GM23338 (cell line): ENCODE results near the gene PCOLCE2. TPM values are rescaled to one million over a fixed set of nuclear protein-coding genes. Genes with fewer than 3 reads are reported as not detected.

Experiments
- ATAC-seq: fragments of 200-7000 bp; cut with Tn5 transposase; 3 replicates; pipeline ENCODE4 v1.9.1; 2020
- DNase-seq: peaks from one replicate; pipeline ENCODE4 v3.0.0-alpha.2; 2015; ENCODE audit warnings: low spot score
- H2AFZ ChIP-seq: fragments of 200-600 bp; sonication (generic); 2 replicates; pipeline ENCODE4 v1.8.0; 2016; ENCODE audit warnings: antibody characterized with exemption, mild to moderate bottlenecking, moderate library complexity
- H3F3A ChIP-seq: fragments of 200-600 bp; sonication (generic); replicated peaks from 2 replicates; pipeline ENCODE4 v1.8.0; 2017; ENCODE audit warnings: antibody characterized with exemption, mixed run types, low read depth
- H3K27ac ChIP-seq: fragments of 200-600 bp; sonication (generic); 2 replicates; pipeline ENCODE4 v1.6.1; 2016; ENCODE audit warnings: low read depth
- H3K27me3 ChIP-seq: fragments of 200-600 bp; sonication (generic); 2 replicates; pipeline ENCODE4 v1.8.0; 2016; ENCODE audit warnings: mild to moderate bottlenecking, mixed run types, moderate library complexity; ENCODE audit not compliant: insufficient read depth
- H3K36me3 ChIP-seq: fragments of 200-600 bp; sonication (generic); 2 replicates; pipeline ENCODE4 v1.8.0; 2016; ENCODE audit warnings: mild to moderate bottlenecking; ENCODE audit not compliant: insufficient read depth
- H3K4me1 ChIP-seq: fragments of 200-600 bp; sonication (generic); 2 replicates; pipeline ENCODE4 v1.8.0; 2016; ENCODE audit warnings: mild to moderate bottlenecking, moderate library complexity; ENCODE audit not compliant: insufficient read depth
- H3K4me2 ChIP-seq: fragments of 200-600 bp; sonication (generic); 2 replicates; pipeline ENCODE4 v1.7.1; 2017; ENCODE audit warnings: mixed run types
- H3K4me3 ChIP-seq: fragments of 200-600 bp; sonication (generic); 2 replicates; pipeline ENCODE4 v1.6.1; 2016; ENCODE audit warnings: mixed run types
- H3K79me2 ChIP-seq: fragments of 200-600 bp; sonication (generic); replicated peaks from 2 replicates; pipeline ENCODE4 v1.8.0; 2017; ENCODE audit warnings: mild to moderate bottlenecking; ENCODE audit not compliant: insufficient read depth
- H3K9me2 ChIP-seq: fragments of 200-600 bp; sonication (generic); 2 replicates; pipeline ENCODE4 v1.8.0; 2017; ENCODE audit not compliant: insufficient read depth
- H4K20me1 ChIP-seq: fragments of 200-600 bp; sonication (generic); replicated peaks from 2 replicates; pipeline ENCODE4 v1.8.0; 2017; ENCODE audit warnings: mild to moderate bottlenecking; ENCODE audit not compliant: insufficient read depth
- H3K27ac Mint-ChIP-seq: 2 replicates; pipeline ENCODE4 v1.8.0; 2020; ENCODE audit warnings: inconsistent platforms, mild to moderate bottlenecking, moderate library complexity, mixed read lengths
- H3K27me3 Mint-ChIP-seq: 3 replicates; pipeline ENCODE4 v1.8.0; 2022; ENCODE audit warnings: low read depth, mild to moderate bottlenecking, moderate library complexity, mixed read lengths, inconsistent platforms; ENCODE audit not compliant: insufficient read depth, poor library complexity
- H3K36me3 Mint-ChIP-seq: 3 replicates; pipeline ENCODE4 v1.8.0; 2021; ENCODE audit warnings: low read depth, mild to moderate bottlenecking, inconsistent platforms, moderate library complexity, mixed read lengths
- H3K4me1 Mint-ChIP-seq: 3 replicates; pipeline ENCODE4 v1.8.0; 2020; ENCODE audit warnings: mild to moderate bottlenecking, inconsistent platforms, mixed read lengths
- H3K4me3 Mint-ChIP-seq: 3 replicates; pipeline ENCODE4 v1.8.0; 2021; ENCODE audit warnings: moderate library complexity, mild to moderate bottlenecking, inconsistent platforms, mixed read lengths
- H3K9me3 Mint-ChIP-seq: 3 replicates; pipeline ENCODE4 v1.8.0; 2020; ENCODE audit warnings: moderate library complexity, mild to moderate bottlenecking, inconsistent platforms, mixed read lengths
- CREB1 ChIP-seq: fragments of 250-450 bp; sonication (Bioruptor Pico); IDR thresholded peaks from 2 replicates; pipeline ENCODE4 v1.5.0; 2020; ENCODE audit warnings: low read depth, mild to moderate bottlenecking, moderate library complexity
- EZH2 ChIP-seq: fragments of 200-600 bp; sonication (generic); IDR thresholded peaks from one replicate; pipeline ENCODE4 v1.8.0; 2017; ENCODE audit warnings: antibody characterized with exemption, mild to moderate bottlenecking, low read depth; ENCODE audit not compliant: unreplicated experiment
- EZH2phosphoT487 ChIP-seq: fragments of 200-600 bp; sonication (generic); IDR thresholded peaks from one replicate; pipeline ENCODE4 v1.8.1; 2018; ENCODE audit warnings: antibody characterized with exemption; ENCODE audit not compliant: unreplicated experiment
- JUNB ChIP-seq: IDR thresholded peaks from one replicate; pipeline ENCODE4 v1.6.1; 2016; ENCODE audit warnings: antibody characterized with exemption; ENCODE audit not compliant: unreplicated experiment
- NANOG ChIP-seq: IDR thresholded peaks from 2 replicates; pipeline ENCODE4 v1.6.1; 2016; ENCODE audit warnings: antibody characterized with exemption, borderline replicate concordance
- POLR2AphosphoS5 ChIP-seq: IDR thresholded peaks from 2 replicates; pipeline ENCODE4 v1.6.1; 2016; ENCODE audit warnings: antibody characterized with exemption, low read depth
- REST ChIP-seq: IDR thresholded peaks from one replicate; pipeline ENCODE4 v1.6.1; 2018; ENCODE audit warnings: antibody characterized with exemption; ENCODE audit not compliant: unreplicated experiment
- STAT1 ChIP-seq: IDR thresholded peaks from one replicate; pipeline ENCODE4 v1.6.1; 2016; ENCODE audit warnings: antibody characterized with exemption; ENCODE audit not compliant: unreplicated experiment
- ZNF114 ChIP-seq: fragments of 250-450 bp; sonication (Bioruptor Pico); IDR thresholded peaks from 2 replicates; pipeline ENCODE4 v1.5.0; 2020; ENCODE audit warnings: mild to moderate bottlenecking, moderate library complexity
- ZNF331 ChIP-seq: fragments of 250-450 bp; sonication (Bioruptor Pico); IDR thresholded peaks from 2 replicates; pipeline ENCODE4 v1.5.0; 2020; ENCODE audit warnings: low read depth, mild to moderate bottlenecking, moderate library complexity
- polyA plus RNA-seq: library from polyadenylated mRNA; unstranded; fragments of >200 nt; fragmentation: Nextera tagmentation; extraction: Ambion mirVana; gene quantifications from 2 replicates; pipeline ENCODE4 v1.2.1, GENCODE V29; 2016
- total RNA-seq: library from RNA; depleted of rRNA; stranded (reverse); fragments of >200 nt; shearing (Covaris generic); gene quantifications from 2 replicates; pipeline ENCODE4 v1.2.3, GENCODE V29; 2014
- TF ChIP-seq, protein P1 (sequence below): IDR thresholded peaks from 2 replicates; pipeline ENCODE4 v1.6.1; 2016; ENCODE audit warnings: antibody characterized with exemption
- TF ChIP-seq, protein P2 (sequence below), 2 experiments: fragments of 200-600 bp in 1 of 2; sonication (generic) in 1 of 2; conservative IDR thresholded peaks; 2 replicates each; pipeline versions ENCODE4 v1.5.1 to v1.6.1; 2016 to 2017; ENCODE audit warnings: antibody characterized with exemption in 2 of 2, low read depth in 2 of 2, mild to moderate bottlenecking in 2 of 2, moderate library complexity in 1 of 2
- TF ChIP-seq, protein P3 (sequence below): fragments of 250-450 bp; sonication (Bioruptor Pico); IDR thresholded peaks from 2 replicates; pipeline ENCODE4 v1.5.0; 2020; ENCODE audit warnings: mild to moderate bottlenecking, moderate library complexity

PCOLCE2 gene
- total and polyA plus RNA-seq, 2 experiments from 2014 or later: 17.7 to 22.6 TPM

DNA sequence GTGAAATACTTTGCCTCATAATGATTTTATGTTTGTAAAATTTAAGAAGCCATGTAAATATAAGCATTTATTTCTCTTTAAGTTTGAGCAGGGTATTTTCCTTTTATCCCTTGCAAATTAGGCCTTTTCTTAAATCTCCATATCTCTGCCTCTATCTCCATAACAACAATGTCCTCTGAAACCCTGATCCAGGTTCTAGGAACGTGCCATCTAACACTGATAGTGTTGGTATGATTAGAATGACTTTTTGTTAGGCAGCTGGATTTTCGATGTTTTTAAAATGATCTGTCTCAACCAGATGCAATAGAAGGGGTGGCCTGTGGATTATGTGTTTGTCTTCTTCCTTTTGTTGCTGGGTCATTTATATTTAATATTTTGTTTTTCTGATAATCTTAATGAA, 87.1 kb downstream of the PCOLCE2 start:
- TF ChIP-seq, protein P1, sequence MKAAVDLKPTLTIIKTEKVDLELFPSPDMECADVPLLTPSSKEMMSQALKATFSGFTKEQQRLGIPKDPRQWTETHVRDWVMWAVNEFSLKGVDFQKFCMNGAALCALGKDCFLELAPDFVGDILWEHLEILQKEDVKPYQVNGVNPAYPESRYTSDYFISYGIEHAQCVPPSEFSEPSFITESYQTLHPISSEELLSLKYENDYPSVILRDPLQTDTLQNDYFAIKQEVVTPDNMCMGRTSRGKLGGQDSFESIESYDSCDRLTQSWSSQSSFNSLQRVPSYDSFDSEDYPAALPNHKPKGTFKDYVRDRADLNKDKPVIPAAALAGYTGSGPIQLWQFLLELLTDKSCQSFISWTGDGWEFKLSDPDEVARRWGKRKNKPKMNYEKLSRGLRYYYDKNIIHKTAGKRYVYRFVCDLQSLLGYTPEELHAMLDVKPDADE: no peak
- TF ChIP-seq CREB1 (CRISPR knock-in tag): no peak
- no peak for TF ChIP-seq ZNF331
- no peak for TF ChIP-seq POLR2AphosphoS5
- TF ChIP-seq REST: no peak
- no peak for TF ChIP-seq EZH2phosphoT487
- TF ChIP-seq, protein P2, sequence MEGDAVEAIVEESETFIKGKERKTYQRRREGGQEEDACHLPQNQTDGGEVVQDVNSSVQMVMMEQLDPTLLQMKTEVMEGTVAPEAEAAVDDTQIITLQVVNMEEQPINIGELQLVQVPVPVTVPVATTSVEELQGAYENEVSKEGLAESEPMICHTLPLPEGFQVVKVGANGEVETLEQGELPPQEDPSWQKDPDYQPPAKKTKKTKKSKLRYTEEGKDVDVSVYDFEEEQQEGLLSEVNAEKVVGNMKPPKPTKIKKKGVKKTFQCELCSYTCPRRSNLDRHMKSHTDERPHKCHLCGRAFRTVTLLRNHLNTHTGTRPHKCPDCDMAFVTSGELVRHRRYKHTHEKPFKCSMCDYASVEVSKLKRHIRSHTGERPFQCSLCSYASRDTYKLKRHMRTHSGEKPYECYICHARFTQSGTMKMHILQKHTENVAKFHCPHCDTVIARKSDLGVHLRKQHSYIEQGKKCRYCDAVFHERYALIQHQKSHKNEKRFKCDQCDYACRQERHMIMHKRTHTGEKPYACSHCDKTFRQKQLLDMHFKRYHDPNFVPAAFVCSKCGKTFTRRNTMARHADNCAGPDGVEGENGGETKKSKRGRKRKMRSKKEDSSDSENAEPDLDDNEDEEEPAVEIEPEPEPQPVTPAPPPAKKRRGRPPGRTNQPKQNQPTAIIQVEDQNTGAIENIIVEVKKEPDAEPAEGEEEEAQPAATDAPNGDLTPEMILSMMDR (conservative IDR thresholded peaks at IDR 0.05; ENCODE audit: low read depth in 2 of 2): no peak
- no peak for TF ChIP-seq STAT1
- TF ChIP-seq NANOG: no peak
- TF ChIP-seq JUNB: no peak
- TF ChIP-seq EZH2: no peak
- no peak for TF ChIP-seq ZNF114 (CRISPR knock-in tag)
- TF ChIP-seq, protein P3, sequence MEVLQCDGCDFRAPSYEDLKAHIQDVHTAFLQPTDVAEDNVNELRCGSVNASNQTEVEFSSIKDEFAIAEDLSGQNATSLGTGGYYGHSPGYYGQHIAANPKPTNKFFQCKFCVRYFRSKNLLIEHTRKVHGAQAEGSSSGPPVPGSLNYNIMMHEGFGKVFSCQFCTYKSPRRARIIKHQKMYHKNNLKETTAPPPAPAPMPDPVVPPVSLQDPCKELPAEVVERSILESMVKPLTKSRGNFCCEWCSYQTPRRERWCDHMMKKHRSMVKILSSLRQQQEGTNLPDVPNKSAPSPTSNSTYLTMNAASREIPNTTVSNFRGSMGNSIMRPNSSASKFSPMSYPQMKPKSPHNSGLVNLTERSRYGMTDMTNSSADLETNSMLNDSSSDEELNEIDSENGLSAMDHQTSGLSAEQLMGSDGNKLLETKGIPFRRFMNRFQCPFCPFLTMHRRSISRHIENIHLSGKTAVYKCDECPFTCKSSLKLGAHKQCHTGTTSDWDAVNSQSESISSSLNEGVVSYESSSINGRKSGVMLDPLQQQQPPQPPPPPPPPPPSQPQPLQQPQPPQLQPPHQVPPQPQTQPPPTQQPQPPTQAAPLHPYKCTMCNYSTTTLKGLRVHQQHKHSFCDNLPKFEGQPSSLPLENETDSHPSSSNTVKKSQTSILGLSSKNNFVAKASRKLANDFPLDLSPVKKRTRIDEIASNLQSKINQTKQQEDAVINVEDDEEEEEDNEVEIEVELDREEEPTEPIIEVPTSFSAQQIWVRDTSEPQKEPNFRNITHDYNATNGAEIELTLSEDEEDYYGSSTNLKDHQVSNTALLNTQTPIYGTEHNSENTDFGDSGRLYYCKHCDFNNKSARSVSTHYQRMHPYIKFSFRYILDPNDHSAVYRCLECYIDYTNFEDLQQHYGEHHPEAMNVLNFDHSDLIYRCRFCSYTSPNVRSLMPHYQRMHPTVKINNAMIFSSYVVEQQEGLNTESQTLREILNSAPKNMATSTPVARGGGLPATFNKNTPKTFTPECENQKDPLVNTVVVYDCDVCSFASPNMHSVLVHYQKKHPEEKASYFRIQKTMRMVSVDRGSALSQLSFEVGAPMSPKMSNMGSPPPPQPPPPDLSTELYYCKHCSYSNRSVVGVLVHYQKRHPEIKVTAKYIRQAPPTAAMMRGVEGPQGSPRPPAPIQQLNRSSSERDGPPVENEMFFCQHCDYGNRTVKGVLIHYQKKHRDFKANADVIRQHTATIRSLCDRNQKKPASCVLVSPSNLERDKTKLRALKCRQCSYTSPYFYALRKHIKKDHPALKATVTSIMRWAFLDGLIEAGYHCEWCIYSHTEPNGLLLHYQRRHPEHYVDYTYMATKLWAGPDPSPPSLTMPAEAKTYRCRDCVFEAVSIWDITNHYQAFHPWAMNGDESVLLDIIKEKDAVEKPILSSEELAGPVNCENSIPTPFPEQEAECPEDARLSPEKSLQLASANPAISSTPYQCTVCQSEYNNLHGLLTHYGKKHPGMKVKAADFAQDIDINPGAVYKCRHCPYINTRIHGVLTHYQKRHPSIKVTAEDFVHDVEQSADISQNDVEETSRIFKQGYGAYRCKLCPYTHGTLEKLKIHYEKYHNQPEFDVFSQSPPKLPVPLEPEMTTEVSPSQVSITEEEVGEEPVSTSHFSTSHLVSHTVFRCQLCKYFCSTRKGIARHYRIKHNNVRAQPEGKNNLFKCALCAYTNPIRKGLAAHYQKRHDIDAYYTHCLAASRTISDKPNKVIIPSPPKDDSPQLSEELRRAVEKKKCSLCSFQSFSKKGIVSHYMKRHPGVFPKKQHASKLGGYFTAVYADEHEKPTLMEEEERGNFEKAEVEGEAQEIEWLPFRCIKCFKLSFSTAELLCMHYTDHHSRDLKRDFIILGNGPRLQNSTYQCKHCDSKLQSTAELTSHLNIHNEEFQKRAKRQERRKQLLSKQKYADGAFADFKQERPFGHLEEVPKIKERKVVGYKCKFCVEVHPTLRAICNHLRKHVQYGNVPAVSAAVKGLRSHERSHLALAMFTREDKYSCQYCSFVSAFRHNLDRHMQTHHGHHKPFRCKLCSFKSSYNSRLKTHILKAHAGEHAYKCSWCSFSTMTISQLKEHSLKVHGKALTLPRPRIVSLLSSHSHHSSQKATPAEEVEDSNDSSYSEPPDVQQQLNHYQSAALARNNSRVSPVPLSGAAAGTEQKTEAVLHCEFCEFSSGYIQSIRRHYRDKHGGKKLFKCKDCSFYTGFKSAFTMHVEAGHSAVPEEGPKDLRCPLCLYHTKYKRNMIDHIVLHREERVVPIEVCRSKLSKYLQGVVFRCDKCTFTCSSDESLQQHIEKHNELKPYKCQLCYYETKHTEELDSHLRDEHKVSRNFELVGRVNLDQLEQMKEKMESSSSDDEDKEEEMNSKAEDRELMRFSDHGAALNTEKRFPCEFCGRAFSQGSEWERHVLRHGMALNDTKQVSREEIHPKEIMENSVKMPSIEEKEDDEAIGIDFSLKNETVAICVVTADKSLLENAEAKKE (CRISPR knock-in tag): no peak
- 0 out of 2 replicates have a peak, but pooled peaks cover 13% of the 10 kb centered on the region for H3K4me1 ChIP-seq
- Mint-ChIP-seq H3K4me3 (no peak overlapping the region), H3K9me3 (no peaks in the 10 kb centered on the region), H3K27ac (0 out of 2 replicates have a peak overlapping the region, but pooled peaks have one; percentile 0), H3K27me3 (no peaks in the 10 kb centered on the region), H3K4me1 (peaks cover 24% of the 10 kb centered on the region), H3K36me3 (no peaks in the 10 kb centered on the region; the same call in 2 of the 3 replicates)
- H3F3A ChIP-seq: no peaks in the 10 kb centered on the region
- H4K20me1 ChIP-seq: no peaks in the 10 kb centered on the region
- no peaks in the 10 kb centered on the region for H3K9me2 ChIP-seq
- no peak overlapping the region for H3K4me3 ChIP-seq
- no peak overlapping the region for H2AFZ ChIP-seq
- no peak overlapping the region for H3K4me2 ChIP-seq
- peak; percentile 19 for DNase-seq
- peak; percentile 28; the same call in 1 of the 3 replicates for ATAC-seq
- H3K27ac ChIP-seq: no peak overlapping the region
- no peaks in the 10 kb centered on the region for H3K79me2 ChIP-seq
- H3K36me3 ChIP-seq: no peaks in the 10 kb centered on the region
- no peaks in the 10 kb centered on the region for H3K27me3 ChIP-seq
